Fibroblast of villous mesenchyme (primary cell): ENCODE data around the gene RWDD3. TPM values are rescaled to one million over a fixed set of nuclear protein-coding genes. Genes with fewer than 3 reads are reported as not detected.

Experiments
- DNase-seq: peaks from one replicate; pipeline ENCODE4 v3.0.0-alpha.2; 2010; ENCODE audit warnings: low read depth
- H3K4me3 ChIP-seq: 2 replicates; pipeline ENCODE4 v1.5.1; 2011; ENCODE audit warnings: low read depth, mild to moderate bottlenecking, low read length
- total RNA-seq: library from RNA; depleted of rRNA; stranded (reverse); fragments of >200 nt; gene quantifications from 2 replicates; pipeline ENCODE4 v1.2.3, GENCODE V29; 2012
- TF ChIP-seq, protein P1 (sequence below): IDR thresholded peaks from 2 replicates; pipeline ENCODE4 v1.5.1; 2012; ENCODE audit warnings: low read depth, mild to moderate bottlenecking, low read length; ENCODE audit not compliant: insufficient read depth

RWDD3 gene
- total RNA-seq, 1 donor, result 13.8 TPM

DNA sequence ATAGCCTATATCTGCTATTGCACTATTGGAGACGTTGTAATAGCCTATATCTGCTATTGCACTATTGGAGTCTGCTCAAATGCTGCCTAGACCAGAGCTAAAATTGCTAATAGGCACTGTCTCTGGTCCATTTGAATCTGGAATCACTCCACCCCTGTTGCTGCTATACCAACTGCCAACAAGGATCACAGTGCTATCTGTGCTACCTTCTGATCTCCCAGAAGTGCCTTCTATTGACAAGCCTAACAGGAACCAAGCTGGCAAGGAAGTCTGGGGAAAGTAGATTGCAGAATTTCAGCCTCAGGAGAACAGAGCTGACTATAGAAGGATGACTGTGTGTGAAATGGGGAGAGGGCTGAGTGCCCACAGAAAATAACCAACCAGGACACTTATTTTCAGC lies 15.9 kb downstream of the RWDD3 start:
- DNase-seq, result no peak
- TF ChIP-seq, protein P1, sequence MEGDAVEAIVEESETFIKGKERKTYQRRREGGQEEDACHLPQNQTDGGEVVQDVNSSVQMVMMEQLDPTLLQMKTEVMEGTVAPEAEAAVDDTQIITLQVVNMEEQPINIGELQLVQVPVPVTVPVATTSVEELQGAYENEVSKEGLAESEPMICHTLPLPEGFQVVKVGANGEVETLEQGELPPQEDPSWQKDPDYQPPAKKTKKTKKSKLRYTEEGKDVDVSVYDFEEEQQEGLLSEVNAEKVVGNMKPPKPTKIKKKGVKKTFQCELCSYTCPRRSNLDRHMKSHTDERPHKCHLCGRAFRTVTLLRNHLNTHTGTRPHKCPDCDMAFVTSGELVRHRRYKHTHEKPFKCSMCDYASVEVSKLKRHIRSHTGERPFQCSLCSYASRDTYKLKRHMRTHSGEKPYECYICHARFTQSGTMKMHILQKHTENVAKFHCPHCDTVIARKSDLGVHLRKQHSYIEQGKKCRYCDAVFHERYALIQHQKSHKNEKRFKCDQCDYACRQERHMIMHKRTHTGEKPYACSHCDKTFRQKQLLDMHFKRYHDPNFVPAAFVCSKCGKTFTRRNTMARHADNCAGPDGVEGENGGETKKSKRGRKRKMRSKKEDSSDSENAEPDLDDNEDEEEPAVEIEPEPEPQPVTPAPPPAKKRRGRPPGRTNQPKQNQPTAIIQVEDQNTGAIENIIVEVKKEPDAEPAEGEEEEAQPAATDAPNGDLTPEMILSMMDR, result no peak
- no peak overlapping the region for H3K4me3 ChIP-seq

DNA sequence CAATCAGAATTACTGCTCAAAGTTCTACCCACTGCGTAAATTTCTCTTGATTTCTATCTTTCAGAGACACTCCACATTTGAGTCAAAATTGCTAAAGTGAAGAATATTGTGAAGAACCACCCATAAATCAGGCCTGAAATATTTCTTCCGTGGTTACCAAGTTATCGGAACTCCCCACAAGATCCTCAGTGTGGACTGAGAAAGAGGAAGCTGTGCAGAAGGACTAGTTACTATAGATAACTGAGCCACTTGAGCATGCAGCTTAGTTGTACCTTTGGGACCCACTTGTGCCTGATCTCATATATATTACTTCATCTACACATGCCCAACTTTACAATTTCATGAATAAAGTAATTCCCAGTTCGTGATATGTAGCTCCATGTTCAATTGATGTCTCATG lies 18.4 kb downstream of the RWDD3 start:
- H3K4me3 ChIP-seq, result no peak overlapping the region
- no peak for DNase-seq
- TF ChIP-seq, protein P1, result no peak

DNA sequence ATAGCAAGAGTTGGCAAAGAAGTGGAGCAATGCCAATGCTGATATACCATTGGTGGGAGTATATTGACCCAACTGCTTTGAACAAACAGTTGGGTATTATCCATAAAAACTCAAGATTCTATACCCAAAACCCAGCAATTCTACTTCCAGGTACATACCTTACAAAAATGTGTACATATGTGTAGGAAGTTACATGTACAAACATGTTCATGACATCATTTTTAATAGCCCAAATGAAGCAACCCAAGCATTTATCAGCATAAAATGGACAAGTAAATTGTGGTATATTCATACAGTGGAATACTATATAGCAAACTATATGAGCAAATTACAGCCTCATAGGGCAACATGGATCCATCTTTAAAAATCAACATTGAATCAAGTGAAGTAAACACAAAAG lies 20.9 kb downstream of the RWDD3 start:
- no peak overlapping the region for H3K4me3 ChIP-seq
- no peak for DNase-seq
- TF ChIP-seq, protein P1, result no peak

DNA sequence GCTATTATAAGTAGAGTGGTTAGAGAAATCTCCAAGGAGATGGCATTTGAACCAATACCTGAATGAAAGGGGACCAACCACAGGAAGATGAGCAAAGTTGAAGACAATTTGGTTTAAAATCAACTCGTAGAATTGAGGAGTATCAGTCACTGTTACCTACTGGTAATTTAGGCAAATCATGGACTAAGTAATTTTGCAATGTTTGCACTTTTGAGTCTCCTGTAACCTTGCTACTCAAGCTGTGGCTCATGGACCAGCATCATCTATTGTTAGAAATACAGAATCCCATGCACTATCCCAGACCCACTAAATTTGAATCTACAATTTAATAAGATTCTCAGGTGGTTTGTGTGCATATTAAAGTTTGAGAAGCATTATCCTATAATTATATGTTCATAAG lies 21.8 kb downstream of the RWDD3 start:
- TF ChIP-seq, protein P1, result no peak
- DNase-seq, result no peak
- no peak overlapping the region for H3K4me3 ChIP-seq

DNA sequence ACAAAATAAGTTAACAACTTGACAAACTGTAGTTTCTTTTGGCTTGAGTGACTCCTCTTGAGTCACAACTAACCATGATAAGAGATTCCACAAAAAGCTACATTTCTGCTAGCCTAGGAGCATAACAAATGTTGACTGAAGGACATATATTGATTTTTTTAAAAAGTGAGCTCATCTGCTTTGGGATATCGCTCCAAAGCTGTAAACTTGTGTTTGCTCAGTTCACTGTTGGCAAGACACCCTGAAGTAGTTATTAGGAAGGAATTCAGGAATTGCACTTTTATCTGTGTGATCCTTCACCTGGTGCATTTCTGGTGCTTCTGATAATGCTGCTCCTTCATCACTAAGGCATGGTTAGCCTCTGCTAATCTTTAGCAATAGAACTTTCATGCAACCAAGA lies 23.7 kb downstream of the RWDD3 start:
- TF ChIP-seq, protein P1, result no peak
- DNase-seq, result no peak
- no peak overlapping the region for H3K4me3 ChIP-seq

DNA sequence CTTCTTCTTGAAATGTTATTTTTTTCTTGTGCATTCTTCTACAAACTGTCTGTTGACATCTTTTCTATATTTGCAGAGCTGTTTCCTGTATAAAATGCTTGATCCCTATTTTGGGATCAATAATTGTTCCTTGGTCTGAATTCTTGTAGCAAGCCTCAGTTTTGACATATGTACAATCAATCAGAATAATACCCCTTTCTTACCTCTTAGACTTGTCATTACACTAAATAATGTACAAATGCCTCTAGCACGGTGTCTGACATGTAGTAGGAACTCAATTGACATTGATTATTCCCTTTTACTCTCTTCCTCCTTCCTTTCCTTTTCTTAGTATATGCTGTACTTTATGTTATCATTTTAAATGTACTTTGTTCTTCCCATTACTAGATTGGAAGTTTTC lies 25.2 kb downstream of the RWDD3 start:
- DNase-seq, result no peak
- TF ChIP-seq, protein P1, result no peak
- H3K4me3 ChIP-seq, result no peak overlapping the region

DNA sequence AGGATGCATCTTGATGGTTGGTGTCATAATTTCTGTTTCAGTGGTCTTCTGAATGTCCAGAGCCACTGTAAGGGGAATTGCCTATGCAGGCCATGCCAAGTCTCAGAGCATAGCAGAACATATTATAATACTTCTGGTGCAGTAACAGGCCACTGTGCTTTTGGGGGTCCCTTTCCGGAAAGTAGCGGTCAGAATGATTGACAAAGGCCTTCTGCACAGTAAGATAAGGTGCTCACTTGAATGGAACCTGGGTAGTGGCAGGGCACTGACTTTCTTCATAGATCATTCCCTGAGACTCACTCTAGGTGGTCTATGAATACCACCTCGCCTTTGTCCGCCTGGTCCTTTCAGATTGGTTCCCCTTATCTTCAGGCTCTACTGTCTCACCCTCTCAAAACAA lies 28.9 kb downstream of the RWDD3 start:
- TF ChIP-seq, protein P1, result no peak
- H3K4me3 ChIP-seq, result no peak overlapping the region
- DNase-seq, result no peak
